GM12878 (cell line): Measurements from ENCODE around the gene CACNA2D4. TPM values are rescaled to one million over a fixed set of nuclear protein-coding genes. Genes with fewer than 3 reads are reported as not detected.

ENCODE experiments used
- ATAC-seq: fragments of 200-7000 bp; cut with Tn5 transposase; 3 replicates; pipeline ENCODE4 v1.9.1; 2020; ENCODE audit warnings: mild to moderate bottlenecking, moderate library complexity
- BruUV-seq: library from RNA; stranded (reverse); fragments of 400-500 nt; replicated peaks from 2 replicates; lab custom pipeline; 2021; lab: Mats Ljungman, UMichigan
- CTCF ChIA-PET: fragments of 300-600 bp; sonication (Branson Sonifier 250); formaldehyde crosslinking; extraction: SDS; loops from one replicate; lab custom pipeline; 2021; ENCODE audit warnings: inconsistent platforms; lab: Yijun Ruan, JAX
- POLR2A ChIA-PET: fragments of 350-600 bp; formaldehyde crosslinking; extraction: SDS; loops from one replicate; lab custom pipeline; 2021; ENCODE audit warnings: inconsistent platforms; lab: Charles Lee
- RAD21 ChIA-PET: fragments of 300-600 bp; sonication (Branson Sonifier 250); formaldehyde crosslinking; loops from one replicate; lab custom pipeline; 2023; ENCODE audit warnings: antibody characterized with exemption; ENCODE audit not compliant: unreplicated experiment; lab: Charles Lee
- SMC1A ChIA-PET: fragments of 300-600 bp; sonication (Branson Sonifier 250); formaldehyde crosslinking; loops from one replicate; lab custom pipeline; 2023; ENCODE audit not compliant: unreplicated experiment, uncharacterized antibody; lab: Charles Lee
- DNase-seq: peaks from one replicate; pipeline ENCODE4 v3.0.0-alpha.2; 2011; ENCODE audit warnings: low read depth, low spot score
- FAIRE-seq: peaks from 3 replicates; lab custom pipeline; 2011; peaks lifted over from hg19 to GRCh38; lab: Jason Lieb, UNC
- H2AFZ ChIP-seq: 2 replicates; pipeline ENCODE4 v1.6.0; 2011; ENCODE audit warnings: low read depth, low read length, control low read depth; ENCODE audit not compliant: control insufficient read depth
- H3K27ac ChIP-seq: 2 replicates; pipeline ENCODE4 v1.5.1; 2011; ENCODE audit warnings: control low read depth; ENCODE audit not compliant: control insufficient read depth, insufficient read depth
- H3K27me3 ChIP-seq, 2 experiments: replicated peaks in 1 of 2; 2 replicates each; pipeline versions ENCODE4 v1.6.0 to v1.6.1; 2011; ENCODE audit warnings: low read length in 1 of 2; ENCODE audit not compliant: control insufficient read depth in 2 of 2, insufficient read depth in 2 of 2
- H3K36me3 ChIP-seq, 2 experiments: 2 replicates each; pipeline ENCODE4 v1.5.1; 2011; ENCODE audit warnings: low read length in 1 of 2; ENCODE audit not compliant: control insufficient read depth in 2 of 2, insufficient read depth in 2 of 2
- H3K4me1 ChIP-seq: 2 replicates; pipeline ENCODE4 v1.6.1; 2011; ENCODE audit warnings: mild to moderate bottlenecking, low read length, moderate library complexity, mixed read lengths; ENCODE audit not compliant: control insufficient read depth, insufficient read depth
- H3K4me2 ChIP-seq: 2 replicates; pipeline ENCODE4 v1.6.0; 2011; ENCODE audit warnings: control low read depth; ENCODE audit not compliant: control insufficient read depth, insufficient read depth
- H3K4me3 ChIP-seq: fragments of 200-600 bp; sonication (generic); 2 replicates; pipeline ENCODE4 v1.5.1; 2016
- H3K79me2 ChIP-seq: 2 replicates; pipeline ENCODE4 v1.6.0; 2011; ENCODE audit warnings: low read length; ENCODE audit not compliant: control insufficient read depth, insufficient read depth
- H3K9ac ChIP-seq: 2 replicates; pipeline ENCODE4 v1.8.0; 2011; ENCODE audit warnings: low read length, control low read depth, mixed read lengths; ENCODE audit not compliant: control insufficient read depth, insufficient read depth
- H3K9me3 ChIP-seq: replicated peaks from 3 replicates; pipeline ENCODE4 v1.5.1; 2011; ENCODE audit warnings: mild to moderate bottlenecking, low read length; ENCODE audit not compliant: control insufficient read depth, insufficient read depth
- H4K20me1 ChIP-seq: 2 replicates; pipeline ENCODE4 v1.6.0; 2011; ENCODE audit not compliant: control insufficient read depth, insufficient read depth
- CBX3 ChIP-seq: fragments of 200-600 bp; sonication (generic); IDR thresholded peaks from 2 replicates; pipeline ENCODE4 v1.6.1; 2016; ENCODE audit warnings: low read depth, borderline replicate concordance
- CHD1 ChIP-seq: IDR thresholded peaks from 2 replicates; pipeline ENCODE4 v1.6.1; 2012; ENCODE audit warnings: low read depth, low read length, improper control_type of control experiment
- EED ChIP-seq: sonication (generic); IDR thresholded peaks from 2 replicates; pipeline ENCODE4 v1.6.1; 2016; ENCODE audit warnings: antibody characterized with exemption, low read depth
- EGR1 ChIP-seq, 2 experiments: IDR thresholded peaks; 1 replicate in 1 of 2; 2 replicates in 1 of 2; pipeline ENCODE4 v1.6.1; 2011 to 2012; ENCODE audit warnings: low read depth in 2 of 2, low read length in 2 of 2, borderline replicate concordance in 1 of 2, mild to moderate bottlenecking in 1 of 2, moderate library complexity in 1 of 2
- GABPA ChIP-seq: IDR thresholded peaks from 2 replicates; pipeline ENCODE4 v1.6.1; 2014; ENCODE audit warnings: antibody characterized with exemption, low read depth, mild to moderate bottlenecking, inconsistent platforms
- JUNB ChIP-seq: IDR thresholded peaks from 2 replicates; pipeline ENCODE4 v1.6.1; 2016; ENCODE audit warnings: antibody characterized with exemption, mild to moderate bottlenecking
- NR2C1 ChIP-seq: fragments of 450-650 bp; IDR thresholded peaks from 2 replicates; pipeline ENCODE4 v1.6.1; 2017; ENCODE audit warnings: antibody characterized with exemption, mild to moderate bottlenecking, moderate library complexity
- RAD51 ChIP-seq: fragments of 450-650 bp; IDR thresholded peaks from 2 replicates; pipeline ENCODE4 v1.6.1; 2016; ENCODE audit warnings: moderate library complexity, mild to moderate bottlenecking, inconsistent platforms
- RB1 ChIP-seq: fragments of 450-650 bp; formaldehyde crosslinking; IDR thresholded peaks from 2 replicates; pipeline ENCODE4 v1.6.1; 2017; ENCODE audit warnings: mild to moderate bottlenecking, borderline replicate concordance
- RBBP5 ChIP-seq: fragments of 200-600 bp; sonication (generic); conservative IDR thresholded peaks from 2 replicates; pipeline ENCODE4 v1.6.1; 2016
- SMARCA5 ChIP-seq: fragments of 450-650 bp; IDR thresholded peaks from 2 replicates; pipeline ENCODE4 v1.6.1; 2017; ENCODE audit warnings: mild to moderate bottlenecking
- SREBF1 ChIP-seq: IDR thresholded peaks from 2 replicates; pipeline ENCODE4 v1.6.1; 2012; ENCODE audit warnings: mild to moderate bottlenecking, low read length
- SUZ12 ChIP-seq: fragments of 200-600 bp; sonication (generic); IDR thresholded peaks from one replicate; pipeline ENCODE4 v1.6.1; 2018; ENCODE audit warnings: antibody characterized with exemption, mild to moderate bottlenecking; ENCODE audit not compliant: unreplicated experiment
- YBX1 ChIP-seq: fragments of 450-650 bp; IDR thresholded peaks from 2 replicates; pipeline ENCODE4 v1.6.1; 2016; ENCODE audit warnings: antibody characterized with exemption
- ZSCAN29 ChIP-seq: fragments of 450-650 bp; IDR thresholded peaks from 2 replicates; pipeline ENCODE4 v1.6.1; 2017; ENCODE audit warnings: mild to moderate bottlenecking, moderate library complexity
- WGBS: methylation state at CpG from one replicate; pipeline ENCODE4 v1.1.6; 2016; ENCODE audit warnings: low lambda C conversion rate; ENCODE audit not compliant: insufficient replicate concordance, insufficient coverage; ENCODE audit errors: missing lambda C conversion rate; 5-methylcytosine and 5-hydroxymethylcytosine counted together
- in situ Hi-C: fragments of 300-500 bp; cut with MboI; formaldehyde crosslinking; loops from 9 replicates; pipeline ENCODE4 v1.14.3; 2018; ENCODE audit warnings: mixed read lengths
- intact Hi-C: fragments of 100-400 bp; cut with micrococcal nuclease; formaldehyde crosslinking; loops from one replicate; pipeline ENCODE4 v1.14.2; 2022; ENCODE audit not compliant: unreplicated experiment
- polyA plus RNA-seq, 11 experiments: library from polyadenylated mRNA; depleted of rRNA in 4 of 11; unstranded in 6 of 11; stranded (reverse) in 5 of 11; fragments of >200 nt; fragmentation: Nextera tagmentation in 4 of 11; fragmentation: Illumina TruSeq in 1 of 11; extraction: Ambion mirVana in 4 of 11; extraction: Trizol in 1 of 11; gene quantifications; 1 replicate in 1 of 11; 2 replicates in 10 of 11; pipeline versions ENCODE4 v1.2.1 to v1.2.3, GENCODE V29; 2011 to 2016; ENCODE audit warnings: inconsistent platforms in 2 of 11, missing spikeins in 2 of 11, low read depth in 1 of 11
- total RNA-seq, 4 experiments: library from RNA; depleted of rRNA in 3 of 4; stranded (reverse); fragments of >200 nt in 3 of 4; fragmentation: Illumina TruSeq in 1 of 4; extraction: Trizol in 1 of 4; gene quantifications; 2 replicates each; pipeline versions ENCODE4 v1.2.1 to v1.2.3, GENCODE V29; 2013 to 2021
- TF ChIP-seq, protein P1 (sequence below): fragments of 450-650 bp; formaldehyde crosslinking; IDR thresholded peaks from 2 replicates; pipeline ENCODE4 v1.5.0; 2022; ENCODE audit warnings: mild to moderate bottlenecking, missing genetic modification characterization
- TF ChIP-seq, protein P2 (sequence below): fragments of 450-650 bp; formaldehyde crosslinking; IDR thresholded peaks from 2 replicates; pipeline ENCODE4 v1.4.0; 2020; ENCODE audit warnings: mild to moderate bottlenecking, moderate library complexity

The CACNA2D4 gene
- total and polyA plus RNA-seq, 10 of the 15 experiments (the other 5 are each of a cell fraction or from before 2014, with no cell fraction given): 0.03 to 1.0 (median 0.65) TPM

DNA sequence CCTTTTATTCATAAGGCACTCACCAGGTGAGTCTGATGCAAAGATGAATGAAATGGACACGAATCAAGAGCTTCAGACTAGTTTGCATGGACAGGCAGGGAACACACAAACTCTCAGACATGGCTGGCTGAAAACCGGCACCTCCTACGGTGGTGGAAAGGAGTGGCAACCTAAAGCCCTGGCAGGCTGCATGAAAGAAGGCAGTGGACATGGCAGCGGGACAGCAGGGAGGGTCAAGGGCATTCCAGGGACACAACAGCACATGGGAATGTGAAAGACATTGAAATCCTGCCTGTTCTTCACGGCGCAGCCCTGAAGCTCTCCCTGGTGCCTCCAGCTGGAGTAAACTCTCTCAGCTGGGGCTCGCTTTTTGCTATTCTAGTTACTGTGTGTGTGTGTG lies 114.7 kb downstream of the CACNA2D4 start (continued):
- TF ChIP-seq, protein P1, sequence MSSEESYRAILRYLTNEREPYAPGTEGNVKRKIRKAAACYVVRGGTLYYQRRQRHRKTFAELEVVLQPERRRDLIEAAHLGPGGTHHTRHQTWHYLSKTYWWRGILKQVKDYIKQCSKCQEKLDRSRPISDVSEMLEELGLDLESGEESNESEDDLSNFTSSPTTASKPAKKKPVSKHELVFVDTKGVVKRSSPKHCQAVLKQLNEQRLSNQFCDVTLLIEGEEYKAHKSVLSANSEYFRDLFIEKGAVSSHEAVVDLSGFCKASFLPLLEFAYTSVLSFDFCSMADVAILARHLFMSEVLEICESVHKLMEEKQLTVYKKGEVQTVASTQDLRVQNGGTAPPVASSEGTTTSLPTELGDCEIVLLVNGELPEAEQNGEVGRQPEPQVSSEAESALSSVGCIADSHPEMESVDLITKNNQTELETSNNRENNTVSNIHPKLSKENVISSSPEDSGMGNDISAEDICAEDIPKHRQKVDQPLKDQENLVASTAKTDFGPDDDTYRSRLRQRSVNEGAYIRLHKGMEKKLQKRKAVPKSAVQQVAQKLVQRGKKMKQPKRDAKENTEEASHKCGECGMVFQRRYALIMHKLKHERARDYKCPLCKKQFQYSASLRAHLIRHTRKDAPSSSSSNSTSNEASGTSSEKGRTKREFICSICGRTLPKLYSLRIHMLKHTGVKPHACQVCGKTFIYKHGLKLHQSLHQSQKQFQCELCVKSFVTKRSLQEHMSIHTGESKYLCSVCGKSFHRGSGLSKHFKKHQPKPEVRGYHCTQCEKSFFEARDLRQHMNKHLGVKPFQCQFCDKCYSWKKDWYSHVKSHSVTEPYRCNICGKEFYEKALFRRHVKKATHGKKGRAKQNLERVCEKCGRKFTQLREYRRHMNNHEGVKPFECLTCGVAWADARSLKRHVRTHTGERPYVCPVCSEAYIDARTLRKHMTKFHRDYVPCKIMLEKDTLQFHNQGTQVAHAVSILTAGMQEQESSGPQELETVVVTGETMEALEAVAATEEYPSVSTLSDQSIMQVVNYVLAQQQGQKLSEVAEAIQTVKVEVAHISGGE (CRISPR knock-in tag): no peak

DNA sequence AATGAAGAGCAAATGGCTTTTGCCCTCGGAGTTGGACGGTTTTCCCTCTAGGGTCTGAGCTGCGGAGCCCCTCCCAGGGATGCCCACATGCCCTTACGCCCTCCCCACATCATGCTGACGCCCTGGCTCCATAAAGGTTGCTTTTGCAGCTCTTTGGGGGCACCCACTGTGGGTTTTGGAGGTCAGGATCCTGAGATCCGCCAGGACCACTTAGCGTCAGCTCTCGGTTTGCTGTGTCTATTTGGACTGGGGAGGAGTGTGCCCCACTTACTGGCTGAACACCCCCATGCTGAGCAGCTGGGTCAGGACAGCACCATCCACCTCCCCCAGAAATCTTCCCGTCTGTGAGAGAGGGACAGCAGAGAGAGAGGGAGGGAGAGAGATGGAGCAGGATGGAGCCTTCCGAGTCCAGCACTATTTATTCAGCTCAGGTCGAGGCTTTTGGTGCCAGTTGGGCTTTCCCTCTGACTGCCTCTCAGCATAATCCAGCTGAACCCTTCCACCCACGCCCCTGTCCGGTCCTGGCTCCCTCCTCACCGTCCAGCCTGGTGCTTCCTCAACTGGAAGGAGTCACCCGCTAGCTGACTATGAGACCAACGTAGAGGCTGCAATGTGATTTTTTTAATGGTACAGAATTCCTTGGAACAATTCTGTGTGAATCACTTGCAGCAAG lies 117.0 kb downstream of the CACNA2D4 start:
- no peak for DNase-seq
- no peak overlapping the region for H3K4me3 ChIP-seq
- CTCF ChIA-PET: interaction anchor here (0.9 to 1.3 kb wide), 5 partner anchors 13 to 233 kb away, joined by 3 to 13 read pairs (median 3); no protein-coding TSS in a partner anchor
- no peak overlapping the region for H2AFZ ChIP-seq
- H3K36me3 ChIP-seq: no peaks in the 10 kb centered on the region; a peak in 1 of 4 replicates
- POLR2A ChIA-PET: interaction anchor here (1.1 kb wide), 1 partner anchor 139 kb away, joined by 3 read pairs; no protein-coding TSS in a partner anchor
- H3K9me3 ChIP-seq: no peaks in the 10 kb centered on the region
- SMC1A ChIA-PET: interaction anchor here (0.7 to 1.5 kb wide), 4 partner anchors 123 to 138 kb away, joined by 3 to 15 read pairs (median 4); no protein-coding TSS in a partner anchor
- H3K9ac ChIP-seq: no peak overlapping the region
- H4K20me1 ChIP-seq: no peaks in the 10 kb centered on the region
- in situ Hi-C loops: no loop called here
- RAD21 ChIA-PET: interaction anchor here (0.6 to 1.7 kb wide), 3 partner anchors 10 to 138 kb away, joined by 3 to 17 read pairs (median 3); no protein-coding TSS in a partner anchor
- peaks cover 2% of the 10 kb centered on the region; the same call in 1 of the 2 replicates for H3K4me1 ChIP-seq
- no peak overlapping the region for H3K27ac ChIP-seq
- no peak for ATAC-seq
- WGBS: 50% methylated on average over 15 of the region's 16 CpGs
- no peak for FAIRE-seq
- H3K79me2 ChIP-seq: no peaks in the 10 kb centered on the region; the same call in 1 of the 2 replicates
- H3K4me2 ChIP-seq: no peak overlapping the region
- BruUV-seq: no TSS peak
- intact Hi-C loops: no loop called here
- H3K27me3 ChIP-seq: no peaks in the 10 kb centered on the region
- TF ChIP-seq YBX1 (no peak), NR2C1 (no peak), RB1 (no peak), CHD1 (no peak), JUNB (no peak), RAD51 (no peak), SREBF1 (no peak), SMARCA5 (no peak), RBBP5 (no peak), EGR1 (IDR thresholded peaks at IDR 0.05; ENCODE audit: borderline replicate concordance in 1 of 2, low read depth in 2 of 2, low read length in 2 of 2) (no peak), SUZ12 (no peak), EED (no peak), GABPA (no peak), ZSCAN29 (no peak), CBX3 (no peak)
- TF ChIP-seq, protein P2, sequence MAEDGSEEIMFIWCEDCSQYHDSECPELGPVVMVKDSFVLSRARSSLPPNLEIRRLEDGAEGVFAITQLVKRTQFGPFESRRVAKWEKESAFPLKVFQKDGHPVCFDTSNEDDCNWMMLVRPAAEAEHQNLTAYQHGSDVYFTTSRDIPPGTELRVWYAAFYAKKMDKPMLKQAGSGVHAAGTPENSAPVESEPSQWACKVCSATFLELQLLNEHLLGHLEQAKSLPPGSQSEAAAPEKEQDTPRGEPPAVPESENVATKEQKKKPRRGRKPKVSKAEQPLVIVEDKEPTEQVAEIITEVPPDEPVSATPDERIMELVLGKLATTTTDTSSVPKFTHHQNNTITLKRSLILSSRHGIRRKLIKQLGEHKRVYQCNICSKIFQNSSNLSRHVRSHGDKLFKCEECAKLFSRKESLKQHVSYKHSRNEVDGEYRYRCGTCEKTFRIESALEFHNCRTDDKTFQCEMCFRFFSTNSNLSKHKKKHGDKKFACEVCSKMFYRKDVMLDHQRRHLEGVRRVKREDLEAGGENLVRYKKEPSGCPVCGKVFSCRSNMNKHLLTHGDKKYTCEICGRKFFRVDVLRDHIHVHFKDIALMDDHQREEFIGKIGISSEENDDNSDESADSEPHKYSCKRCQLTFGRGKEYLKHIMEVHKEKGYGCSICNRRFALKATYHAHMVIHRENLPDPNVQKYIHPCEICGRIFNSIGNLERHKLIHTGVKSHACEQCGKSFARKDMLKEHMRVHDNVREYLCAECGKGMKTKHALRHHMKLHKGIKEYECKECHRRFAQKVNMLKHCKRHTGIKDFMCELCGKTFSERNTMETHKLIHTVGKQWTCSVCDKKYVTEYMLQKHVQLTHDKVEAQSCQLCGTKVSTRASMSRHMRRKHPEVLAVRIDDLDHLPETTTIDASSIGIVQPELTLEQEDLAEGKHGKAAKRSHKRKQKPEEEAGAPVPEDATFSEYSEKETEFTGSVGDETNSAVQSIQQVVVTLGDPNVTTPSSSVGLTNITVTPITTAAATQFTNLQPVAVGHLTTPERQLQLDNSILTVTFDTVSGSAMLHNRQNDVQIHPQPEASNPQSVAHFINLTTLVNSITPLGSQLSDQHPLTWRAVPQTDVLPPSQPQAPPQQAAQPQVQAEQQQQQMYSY (CRISPR knock-in tag): no peak
